GM13977 (cell line): Measurements from ENCODE around the gene PARP15.
"Not testable (repeated sequence)": the region's sequence is repeated elsewhere in the genome, so short reads cannot be mapped to it uniquely, and the experiment has no call there.

ENCODE experiments used
- DNase-seq: peaks from one replicate; pipeline ENCODE4 v3.0.0; 2012; ENCODE audit warnings: low spot score
- in situ Hi-C: fragments of 300-500 bp; cut with MboI; formaldehyde crosslinking; loops from one replicate; pipeline ENCODE4 v1.12.0; 2022; ENCODE audit warnings: low sequenced_read_pairs, low pct_unique_long_range_greater_than_20kb, mixed read lengths, inconsistent platforms; ENCODE audit not compliant: unreplicated experiment
- TF ChIP-seq, protein P1 (sequence below): IDR thresholded peaks from 2 replicates; pipeline ENCODE4 v1.5.1; 2012; ENCODE audit warnings: mild to moderate bottlenecking, control low read depth; ENCODE audit not compliant: insufficient read depth; ENCODE audit errors: extremely low read depth, missing control alignments

PARP15 gene

DNA sequence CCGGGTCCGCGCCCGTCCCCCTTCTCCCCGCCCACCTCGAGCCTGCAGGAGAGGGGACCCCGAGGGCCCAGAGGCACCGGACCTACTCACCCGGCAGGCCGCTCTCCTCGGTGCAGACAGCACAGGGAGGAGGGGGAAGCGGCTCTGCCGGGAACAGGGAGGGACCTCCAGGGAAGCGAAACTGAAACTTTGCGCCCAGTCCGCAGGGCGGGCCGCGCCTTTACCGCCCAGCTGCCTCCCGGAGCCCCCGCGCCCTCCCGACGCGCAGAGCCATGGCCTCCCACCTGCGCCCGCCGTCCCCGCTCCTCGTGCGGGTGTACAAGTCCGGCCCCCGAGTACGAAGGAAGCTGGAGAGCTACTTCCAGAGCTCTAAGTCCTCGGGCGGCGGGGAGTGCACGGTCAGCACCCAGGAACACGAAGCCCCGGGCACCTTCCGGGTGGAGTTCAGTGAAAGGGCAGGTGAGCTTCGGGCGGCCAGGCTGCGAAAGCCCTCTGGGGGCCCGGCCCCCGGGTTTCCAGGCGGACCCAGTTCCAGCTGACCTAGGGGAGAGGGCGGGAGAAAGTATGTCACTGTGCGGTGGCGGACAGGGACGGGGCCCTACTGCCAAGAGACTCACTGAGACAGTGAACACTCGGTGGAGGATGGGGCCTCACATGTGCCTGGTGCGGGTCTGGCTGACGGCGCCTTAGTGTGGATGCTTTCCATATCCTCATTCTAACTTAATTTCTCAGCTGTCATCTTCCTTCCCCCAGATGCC lies 13.1 kb upstream of the PARP15 start, which contains the start of the genes DTX3L and PARP9:
Gene DTX3L, plus strand, starts transcription at position 184 of the 758 bp plus-strand sequence. Its CDS starts 89 bp downstream, at position 273.
Gene PARP9, minus strand, starts transcription at position 146 of the 758 bp plus-strand sequence. CDS start 4,680 bp downstream, outside the sequence.
- TF ChIP-seq, protein P1, sequence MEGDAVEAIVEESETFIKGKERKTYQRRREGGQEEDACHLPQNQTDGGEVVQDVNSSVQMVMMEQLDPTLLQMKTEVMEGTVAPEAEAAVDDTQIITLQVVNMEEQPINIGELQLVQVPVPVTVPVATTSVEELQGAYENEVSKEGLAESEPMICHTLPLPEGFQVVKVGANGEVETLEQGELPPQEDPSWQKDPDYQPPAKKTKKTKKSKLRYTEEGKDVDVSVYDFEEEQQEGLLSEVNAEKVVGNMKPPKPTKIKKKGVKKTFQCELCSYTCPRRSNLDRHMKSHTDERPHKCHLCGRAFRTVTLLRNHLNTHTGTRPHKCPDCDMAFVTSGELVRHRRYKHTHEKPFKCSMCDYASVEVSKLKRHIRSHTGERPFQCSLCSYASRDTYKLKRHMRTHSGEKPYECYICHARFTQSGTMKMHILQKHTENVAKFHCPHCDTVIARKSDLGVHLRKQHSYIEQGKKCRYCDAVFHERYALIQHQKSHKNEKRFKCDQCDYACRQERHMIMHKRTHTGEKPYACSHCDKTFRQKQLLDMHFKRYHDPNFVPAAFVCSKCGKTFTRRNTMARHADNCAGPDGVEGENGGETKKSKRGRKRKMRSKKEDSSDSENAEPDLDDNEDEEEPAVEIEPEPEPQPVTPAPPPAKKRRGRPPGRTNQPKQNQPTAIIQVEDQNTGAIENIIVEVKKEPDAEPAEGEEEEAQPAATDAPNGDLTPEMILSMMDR, result no peak
- peak; percentile 73 for DNase-seq
- in situ Hi-C loops, result loop anchor here (25.0 kb wide), 1 partner anchor 473 kb away; the partner anchor contains the start of gene SEMA5B

DNA sequence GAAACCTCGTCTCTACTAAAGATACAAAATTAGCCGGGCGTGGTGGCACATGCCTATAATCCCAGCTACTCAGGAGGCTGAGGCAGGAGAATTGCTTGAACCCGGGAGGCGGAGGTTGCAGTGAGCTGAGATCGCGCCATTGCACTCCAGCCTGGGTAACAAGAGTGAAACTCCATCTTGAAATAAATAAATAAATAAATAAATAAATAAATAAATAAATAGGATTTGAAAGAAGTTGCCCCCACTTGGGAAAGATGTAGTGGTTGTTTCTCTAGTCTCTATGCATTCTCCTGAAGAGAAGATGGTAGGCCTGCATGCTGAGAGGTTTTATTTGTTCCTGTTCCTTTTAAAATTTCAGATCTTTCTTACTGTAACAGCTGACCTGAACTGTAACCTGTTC lies 9.3 kb upstream of the PARP15 start:
- in situ Hi-C loops, result loop anchor here (25.0 kb wide), 1 partner anchor 469 kb away; the partner anchor contains the start of gene SEMA5B
- not testable (repeated sequence) for DNase-seq

DNA sequence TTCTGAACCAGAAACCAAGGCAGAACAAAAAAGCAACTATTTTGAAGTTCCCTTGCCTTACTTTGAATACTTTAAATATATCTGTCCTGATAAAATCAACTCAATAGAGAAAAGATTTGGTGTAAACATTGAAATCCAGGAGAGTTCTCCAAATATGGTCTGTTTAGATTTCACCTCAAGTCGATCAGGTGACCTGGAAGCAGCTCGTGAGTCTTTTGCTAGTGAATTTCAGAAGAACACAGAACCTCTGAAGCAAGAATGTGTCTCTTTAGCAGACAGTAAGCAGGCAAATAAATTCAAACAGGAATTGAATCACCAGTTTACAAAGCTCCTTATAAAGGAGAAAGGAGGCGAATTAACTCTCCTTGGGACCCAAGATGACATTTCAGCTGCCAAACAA lies 8.7 kb upstream of the PARP15 start:
- TF ChIP-seq, protein P1, result no peak
- in situ Hi-C loops, result loop anchor here (25.0 kb wide), 1 partner anchor 469 kb away; the partner anchor contains the start of gene SEMA5B
- no peak for DNase-seq

DNA sequence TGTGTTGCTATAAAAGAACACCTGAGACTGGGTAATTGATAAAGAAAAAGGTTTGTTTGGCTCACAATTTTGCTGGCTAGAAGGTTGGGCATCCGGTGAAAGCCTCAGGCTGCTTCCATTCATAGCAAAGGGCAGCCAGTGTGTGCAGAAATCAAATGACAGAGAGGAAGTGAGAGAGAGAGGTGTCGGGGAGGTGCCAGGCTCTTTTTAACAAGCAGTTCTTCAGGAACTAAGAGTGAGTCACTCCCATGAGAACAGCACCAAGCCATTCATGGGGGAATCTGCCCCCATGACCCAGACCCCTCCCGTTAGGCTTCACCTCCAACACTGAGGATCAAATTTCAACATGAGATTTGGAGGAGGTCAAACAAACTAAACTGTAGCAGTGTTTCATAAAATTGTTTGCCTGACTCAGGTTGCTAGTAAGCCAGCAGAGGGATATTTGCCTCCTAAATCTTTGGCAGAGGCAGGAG lies 4.5 kb upstream of the PARP15 start:
- in situ Hi-C loops, result loop anchor here (25.0 kb wide), 1 partner anchor 464 kb away; the partner anchor contains the start of gene SEMA5B
- no peak for DNase-seq
- TF ChIP-seq, protein P1, result no peak

DNA sequence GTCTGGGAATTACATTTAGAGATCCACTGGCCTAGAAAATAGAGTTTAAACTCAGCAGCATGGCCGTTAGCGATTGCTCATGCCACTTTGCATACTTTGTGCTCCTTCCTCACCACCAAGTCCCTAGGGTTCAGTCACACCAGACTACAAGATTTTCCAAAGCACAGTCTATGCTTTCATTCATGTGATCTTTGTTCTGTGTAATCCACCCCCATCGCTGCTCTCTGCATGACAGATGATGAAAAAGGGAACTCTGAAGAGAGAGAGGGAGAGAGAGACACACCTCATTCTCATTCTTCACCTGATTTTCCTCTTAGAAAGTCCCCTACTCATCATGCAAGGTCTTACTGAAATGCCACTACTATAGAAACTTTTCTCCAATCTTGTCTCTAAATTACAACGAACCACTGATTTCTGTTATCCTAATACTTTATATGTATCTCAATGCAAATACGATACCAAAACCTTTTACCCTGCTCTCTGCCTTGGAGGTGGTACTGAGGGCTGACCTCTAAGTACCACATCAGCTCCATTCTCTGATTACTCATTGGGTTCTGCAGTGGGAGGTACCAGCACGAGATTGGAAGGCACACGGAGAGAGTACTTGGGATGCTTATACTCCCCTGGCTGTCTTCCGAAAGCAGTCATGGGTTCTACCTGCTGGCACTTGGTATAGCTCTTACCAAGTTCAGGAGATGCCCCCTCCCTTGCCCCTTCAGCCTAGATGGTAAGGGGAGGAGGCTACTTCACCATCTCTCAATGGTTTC lies 1.1 kb upstream of the PARP15 start:
- in situ Hi-C loops, result no loop called here
- TF ChIP-seq, protein P1, result no peak
- peak; percentile 82 for DNase-seq

DNA sequence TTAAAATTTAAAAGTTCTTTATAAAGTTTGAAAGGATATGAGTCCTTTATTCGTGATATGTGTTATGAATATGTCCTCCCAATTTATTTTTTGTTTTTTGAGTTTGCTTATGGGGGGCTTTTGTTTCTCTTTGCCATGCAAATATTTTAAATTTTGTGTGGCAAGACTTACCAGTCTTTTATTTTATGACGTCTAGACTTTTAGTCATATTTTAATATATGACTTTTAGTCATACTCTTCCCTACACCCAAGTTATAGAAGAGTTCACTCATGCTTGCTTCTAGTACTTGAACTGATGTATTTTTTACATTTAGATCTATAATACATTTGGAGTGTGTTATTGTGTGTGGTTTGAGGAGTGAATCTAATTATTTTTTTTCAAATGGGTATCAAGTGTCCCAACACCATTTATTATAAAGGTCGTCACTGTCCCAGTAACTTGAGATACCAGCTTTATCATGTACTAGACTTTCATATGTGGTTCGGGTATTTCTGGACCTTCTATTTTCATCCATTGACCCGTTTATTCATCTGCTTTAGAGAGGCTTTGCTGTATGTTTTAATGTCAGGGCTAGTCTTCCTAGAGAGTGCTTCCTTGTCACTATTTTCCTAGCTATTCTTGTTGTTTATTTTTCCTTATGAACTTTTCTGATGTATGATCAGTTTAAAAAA lies 755 bp downstream of the PARP15 start:
- in situ Hi-C loops, result no loop called here
- no peak for DNase-seq
- TF ChIP-seq, protein P1, result no peak
